ENCODE results near the gene NUDC. TPM values are rescaled to one million over a fixed set of nuclear protein-coding genes. Genes with fewer than 3 reads are reported as not detected.

The NUDC gene
- total and polyA plus RNA-seq, 2 donors from 2014 or later = 61.5 to 112 TPM

GRCh38 chr1:26912147-26912490, 9.4 kb upstream of the NUDC start:
- DNase-seq = no peak
- Histone ChIP-seq H3K9ac (ENCODE audit: low read length in 3 of 3) (peak overlapping the region in 1 of 3 donors; percentile 92), H3K9me3 (ENCODE audit: control insufficient read depth in 2 of 3, insufficient read depth in 1 of 3, low read length in 3 of 3) (no peaks in the 10 kb centered on the region), H3K27me3 (ENCODE audit: control insufficient read depth, insufficient read depth, low read length) (no peaks in the 10 kb centered on the region), H3K27ac (ENCODE audit: low read depth in 2 of 2, low read length in 2 of 2) (peak overlapping the region; percentile 82 to 94), H3K4me3 (ENCODE audit: low read length in 3 of 3) (peak overlapping the region in 2 of 3 donors; percentile 52 to 75), H3K4me1 (ENCODE audit: control insufficient read depth in 2 of 3, insufficient read depth in 2 of 3, low read depth in 1 of 3, low read length in 3 of 3) (peaks cover 0 to 13% (median 9%) of the 10 kb centered on the region in 3 donors), H3K36me3 (ENCODE audit: control insufficient read depth in 2 of 3, insufficient read depth in 3 of 3, low read length in 3 of 3) (no peaks in the 10 kb centered on the region)
- no peak for TF ChIP-seq CTCF (IDR thresholded peaks at IDR 0.05; ENCODE audit: borderline replicate concordance, extremely low read depth, insufficient read depth)
- intact Hi-C loops (cut with DNase I) = no loop called here
- FAIRE-seq = no peak

- peak overlapping the region in 2 of 3 donors; percentile 63 to 92 for H3K9ac ChIP-seq (ENCODE audit: low read length in 3 of 3)
- H3K4me3 ChIP-seq (ENCODE audit: low read length in 3 of 3) = peak overlapping the region in 2 of 3 donors; percentile 52 to 75
Observed at GRCh38 chr1:26913389-26913753, 8.2 kb upstream of the NUDC start.

GRCh38 chr1:26913754-26914619, 7.6 kb upstream of the NUDC start, which contains the start of gene NR0B2:
NR0B2 (minus strand) TSS chr1:26913975; CDS start chr1:26913940, 35 bp downstream.
- H3K27ac ChIP-seq (ENCODE audit: low read depth in 2 of 2, low read length in 2 of 2) = peak within 1 kb of the TSS; percentile 82 to 94
- no peaks in the 10 kb centered on the region for H3K9me3 ChIP-seq (ENCODE audit: control insufficient read depth in 2 of 3, insufficient read depth in 1 of 3, low read length in 3 of 3)
- FAIRE-seq (no peak), DNase-seq (peak; percentile 17 to 66 (median 37))
- peak within 1 kb of the TSS in 2 of 3 donors; percentile 63 to 92 for H3K9ac ChIP-seq (ENCODE audit: low read length in 3 of 3)
- H3K36me3 ChIP-seq (ENCODE audit: control insufficient read depth in 2 of 3, insufficient read depth in 3 of 3, low read length in 3 of 3) = no peaks in the 10 kb centered on the region
- TF ChIP-seq CTCF (IDR thresholded peaks at IDR 0.05; ENCODE audit: borderline replicate concordance, extremely low read depth, insufficient read depth) = no peak
- intact Hi-C loops (cut with DNase I) = no loop called here
- H3K4me1 ChIP-seq (ENCODE audit: control insufficient read depth in 2 of 3, insufficient read depth in 2 of 3, low read depth in 1 of 3, low read length in 3 of 3) = peaks cover 0 to 13% (median 9%) of the 10 kb centered on the region in 3 donors
- peak within 1 kb of the TSS in 2 of 3 donors; percentile 52 to 75 for H3K4me3 ChIP-seq (ENCODE audit: low read length in 3 of 3)
- H3K27me3 ChIP-seq (ENCODE audit: control insufficient read depth, insufficient read depth, low read length) = no peaks in the 10 kb centered on the region

More at GRCh38 chr1:26913389-26913753, 8.2 kb upstream of the NUDC start:
- peaks cover 0 to 13% (median 9%) of the 10 kb centered on the region in 3 donors for H3K4me1 ChIP-seq (ENCODE audit: control insufficient read depth in 2 of 3, insufficient read depth in 2 of 3, low read depth in 1 of 3, low read length in 3 of 3)
- TF ChIP-seq CTCF (IDR thresholded peaks at IDR 0.05; ENCODE audit: borderline replicate concordance, extremely low read depth, insufficient read depth) = no peak
- peak overlapping the region; percentile 82 to 94 for H3K27ac ChIP-seq (ENCODE audit: low read depth in 2 of 2, low read length in 2 of 2)
- intact Hi-C loops (cut with DNase I) = no loop called here
- no peak for DNase-seq
- H3K9me3 ChIP-seq (ENCODE audit: control insufficient read depth in 2 of 3, insufficient read depth in 1 of 3, low read length in 3 of 3) = no peaks in the 10 kb centered on the region
- FAIRE-seq = no peak
- no peaks in the 10 kb centered on the region for H3K27me3 ChIP-seq (ENCODE audit: control insufficient read depth, insufficient read depth, low read length)
- H3K36me3 ChIP-seq (ENCODE audit: control insufficient read depth in 2 of 3, insufficient read depth in 3 of 3, low read length in 3 of 3) = no peaks in the 10 kb centered on the region

Data from kidney (tissue), 14 donors.